AG04450 (cell line): Measurements from ENCODE around the gene TULP1. TPM values are rescaled to one million over a fixed set of nuclear protein-coding genes. Genes with fewer than 3 reads are reported as not detected.
"Not testable (repeated sequence)": the region's sequence is repeated elsewhere in the genome, so short reads cannot be mapped to it uniquely, and the experiment has no call there.

ENCODE experiments used
- CTCF ChIA-PET: fragments of 300-600, 350-600 bp; formaldehyde crosslinking; extraction: SDS; loops from one replicate; lab custom pipeline; 2022; ENCODE audit warnings: antibody characterized with exemption, inconsistent platforms; lab: Charles Lee
- POLR2A ChIA-PET: fragments of 350-600 bp; formaldehyde crosslinking; extraction: SDS; loops from one replicate; lab custom pipeline; 2021; ENCODE audit warnings: antibody characterized with exemption, inconsistent platforms; lab: Yijun Ruan, JAX
- DNase-seq: peaks from one replicate; pipeline ENCODE4 v3.0.0-alpha.2; 2011; ENCODE audit warnings: low read depth, low spot score
- H3K27ac ChIP-seq: one replicate; pipeline ENCODE4 v1.5.1; 2012; ENCODE audit warnings: low read depth, low read length, control low read depth
- H3K27me3 ChIP-seq: one replicate; pipeline ENCODE4 v1.6.0; 2012; ENCODE audit warnings: low read length; ENCODE audit not compliant: control insufficient read depth, insufficient read depth
- H3K4me3 ChIP-seq: 2 replicates; pipeline ENCODE4 v1.5.1; 2011; ENCODE audit warnings: mild to moderate bottlenecking, low read depth, low read length, control low read depth
- H3K9me3 ChIP-seq: 2 replicates; pipeline ENCODE4 v1.5.1; 2012; ENCODE audit warnings: low read length; ENCODE audit not compliant: control insufficient read depth, insufficient read depth
- polyA plus RNA-seq: library from polyadenylated mRNA; depleted of rRNA; stranded (reverse); fragments of >200 nt; gene quantifications from 2 replicates; pipeline ENCODE4 v1.2.3, GENCODE V29; 2011
- TF ChIP-seq, protein P1 (sequence below): IDR thresholded peaks from 2 replicates; pipeline ENCODE4 v1.5.1; 2011; ENCODE audit warnings: low read depth, low read length, control low read depth, inconsistent platforms

The TULP1 gene
- polyA plus RNA-seq, 1 experiment, result not detected

DNA sequence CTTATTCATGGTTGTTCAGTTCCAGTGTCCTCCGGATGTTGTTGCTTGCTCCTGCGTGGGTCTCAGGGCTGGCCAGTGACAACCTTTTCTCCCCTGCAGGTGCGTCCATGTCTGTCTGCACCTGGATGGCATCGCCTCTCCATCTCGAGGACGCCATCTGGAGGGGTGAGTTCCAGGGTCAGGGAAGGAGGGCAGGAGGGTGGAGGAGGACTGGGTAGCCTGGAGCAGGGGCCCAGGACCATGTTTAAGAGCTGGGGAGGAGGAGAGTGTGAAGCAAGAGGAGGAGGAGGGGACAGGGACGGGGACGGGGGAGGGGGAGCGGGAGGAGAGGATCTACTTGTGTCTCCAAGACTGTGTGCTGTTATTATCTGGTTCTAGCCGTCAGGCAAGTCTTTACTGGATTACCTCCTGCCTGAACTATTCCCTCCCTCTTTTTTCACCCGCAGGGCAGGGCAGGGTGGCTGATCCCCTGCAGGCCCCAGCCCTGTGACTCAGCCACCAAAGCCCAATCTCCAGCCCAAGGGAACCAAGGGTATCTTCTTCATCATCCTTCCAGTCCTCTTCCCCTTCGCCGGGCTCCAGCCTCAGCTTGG, 32.2 kb upstream of the TULP1 start:
- ChIA-PET CTCF (no interaction called here), POLR2A (no interaction called here)
- H3K27ac ChIP-seq, result no peak overlapping the region
- H3K27me3 ChIP-seq, result peaks cover 11% of the 10 kb centered on the region
- no peaks in the 10 kb centered on the region for H3K9me3 ChIP-seq
- H3K4me3 ChIP-seq, result no peak overlapping the region
- TF ChIP-seq, protein P1, sequence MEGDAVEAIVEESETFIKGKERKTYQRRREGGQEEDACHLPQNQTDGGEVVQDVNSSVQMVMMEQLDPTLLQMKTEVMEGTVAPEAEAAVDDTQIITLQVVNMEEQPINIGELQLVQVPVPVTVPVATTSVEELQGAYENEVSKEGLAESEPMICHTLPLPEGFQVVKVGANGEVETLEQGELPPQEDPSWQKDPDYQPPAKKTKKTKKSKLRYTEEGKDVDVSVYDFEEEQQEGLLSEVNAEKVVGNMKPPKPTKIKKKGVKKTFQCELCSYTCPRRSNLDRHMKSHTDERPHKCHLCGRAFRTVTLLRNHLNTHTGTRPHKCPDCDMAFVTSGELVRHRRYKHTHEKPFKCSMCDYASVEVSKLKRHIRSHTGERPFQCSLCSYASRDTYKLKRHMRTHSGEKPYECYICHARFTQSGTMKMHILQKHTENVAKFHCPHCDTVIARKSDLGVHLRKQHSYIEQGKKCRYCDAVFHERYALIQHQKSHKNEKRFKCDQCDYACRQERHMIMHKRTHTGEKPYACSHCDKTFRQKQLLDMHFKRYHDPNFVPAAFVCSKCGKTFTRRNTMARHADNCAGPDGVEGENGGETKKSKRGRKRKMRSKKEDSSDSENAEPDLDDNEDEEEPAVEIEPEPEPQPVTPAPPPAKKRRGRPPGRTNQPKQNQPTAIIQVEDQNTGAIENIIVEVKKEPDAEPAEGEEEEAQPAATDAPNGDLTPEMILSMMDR, result no peak
- DNase-seq, result no peak

DNA sequence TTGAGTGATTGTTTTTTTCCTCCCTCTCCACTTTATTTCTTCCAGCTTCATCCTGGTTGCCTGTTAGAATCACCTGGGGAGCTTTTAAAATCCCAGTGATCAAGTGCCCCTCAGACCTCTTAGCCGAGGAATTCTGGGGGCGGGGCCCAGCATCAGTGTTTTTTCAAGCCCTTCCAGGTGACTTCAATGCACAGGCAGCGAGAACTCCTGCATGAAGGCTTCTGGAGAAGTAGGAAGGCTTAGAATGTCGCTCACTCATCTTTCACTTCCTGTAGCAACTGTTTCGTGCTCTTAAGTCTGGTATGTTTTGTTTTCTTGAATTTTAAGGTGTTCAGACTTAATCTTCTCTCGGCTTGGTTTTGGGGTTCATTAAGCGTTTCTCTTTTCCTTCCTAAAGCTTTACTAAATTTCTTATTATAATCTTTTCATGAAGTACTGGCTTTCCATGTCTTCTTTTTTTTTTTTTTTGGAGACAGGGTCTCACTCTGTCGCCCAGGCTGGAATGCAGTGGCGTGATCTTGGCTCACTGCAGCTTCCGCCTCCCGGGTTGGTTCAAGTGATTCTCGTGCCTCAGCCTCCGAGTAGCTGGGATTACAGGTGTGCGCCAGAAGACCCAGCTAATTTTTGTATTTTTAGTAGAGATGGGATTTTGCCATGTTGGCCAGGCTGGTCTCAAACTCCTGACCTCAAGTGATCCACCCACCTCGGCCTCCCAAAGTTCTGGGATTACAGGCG, 30.9 kb upstream of the TULP1 start:
- Histone ChIP-seq H3K27ac (no peak overlapping the region), H3K9me3 (no peaks in the 10 kb centered on the region), H3K27me3 (peaks cover 18% of the 10 kb centered on the region), H3K4me3 (no peak overlapping the region)
- TF ChIP-seq, protein P1, result no peak
- no peak for DNase-seq
- CTCF ChIA-PET, result interaction anchor here (1.3 kb wide), 1 partner anchor 8 kb away, joined by 3 read pairs; no protein-coding TSS in a partner anchor
- POLR2A ChIA-PET, result no interaction called here

DNA sequence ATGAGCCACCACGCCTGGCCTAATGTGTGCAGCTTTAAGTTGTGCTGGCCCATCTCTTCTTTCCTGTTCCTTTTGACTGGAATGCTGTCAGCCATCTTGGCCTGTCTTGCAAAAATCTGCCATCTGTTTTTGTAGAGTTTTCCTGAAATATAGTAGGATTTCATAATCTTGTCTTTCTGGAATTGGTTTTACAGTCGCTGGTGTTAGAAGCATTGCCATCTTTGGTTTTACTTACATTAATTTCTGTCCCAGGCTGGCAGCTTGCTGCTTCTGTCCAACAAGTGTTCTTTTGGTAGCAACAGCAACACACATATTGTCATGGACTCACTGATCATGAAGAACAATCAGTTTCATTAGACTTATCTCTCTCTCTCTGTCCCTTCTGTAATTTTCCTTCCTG, 29.1 kb upstream of the TULP1 start:
- no peak for DNase-seq
- Histone ChIP-seq H3K4me3 (no peak overlapping the region), H3K27me3 (peaks cover 20% of the 10 kb centered on the region), H3K27ac (no peak overlapping the region), H3K9me3 (no peaks in the 10 kb centered on the region)
- CTCF ChIA-PET, result interaction anchor here (1.8 kb wide), 1 partner anchor 10 kb away, joined by 4 read pairs; no protein-coding TSS in a partner anchor
- POLR2A ChIA-PET, result no interaction called here
- TF ChIP-seq, protein P1, result no peak

GRCh38 chr6:35539223-35539622, 26.5 kb upstream of the TULP1 start:
- Histone ChIP-seq H3K9me3 (no peaks in the 10 kb centered on the region), H3K27me3 (peaks cover 28% of the 10 kb centered on the region), H3K4me3 (no peak overlapping the region), H3K27ac (no peak overlapping the region)
- no peak for DNase-seq
- CTCF ChIA-PET, result no interaction called here
- TF ChIP-seq, protein P1, result no peak
- POLR2A ChIA-PET, result no interaction called here

DNA sequence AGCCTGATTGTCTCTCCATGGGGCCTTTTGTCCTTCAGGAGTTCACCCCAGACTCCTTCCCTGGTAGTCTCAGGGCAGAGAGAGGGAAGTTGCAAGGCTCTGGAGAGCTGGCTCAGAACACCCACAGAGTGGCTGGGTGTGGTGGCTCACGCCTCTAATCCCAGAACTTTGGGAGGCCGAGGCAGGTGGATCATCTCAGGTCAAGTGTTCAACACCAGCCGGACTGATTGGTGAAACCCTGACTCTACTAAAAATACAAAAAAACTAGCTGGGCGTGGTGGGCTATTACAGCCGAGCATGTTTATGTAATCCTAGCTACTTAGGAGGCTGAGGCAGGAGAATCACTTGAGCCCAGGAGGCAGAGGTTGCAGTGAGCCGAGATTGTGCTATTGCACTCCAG, 23.2 kb upstream of the TULP1 start:
- CTCF ChIA-PET, result interaction anchor here (0.5 to 2.2 kb wide), 2 partner anchors 16 to 87 kb away, joined by 4 to 6 read pairs; no protein-coding TSS in a partner anchor
- DNase-seq, H3K9me3 ChIP-seq, H3K27ac ChIP-seq, H3K4me3 ChIP-seq, POLR2A ChIA-PET: not testable (repeated sequence)
- H3K27me3 ChIP-seq, result peaks cover 30% of the 10 kb centered on the region
